ENCODE measurements around the gene UBAC1.
"Not testable (repeated sequence)": the region's sequence is repeated elsewhere in the genome, so short reads cannot be mapped to it uniquely, and the experiment has no call there.

The UBAC1 gene

GRCh38 chr9:135920973-135921585, 40.1 kb downstream of the UBAC1 start:
- TF ChIP-seq MAX (IDR thresholded peaks at IDR 0.05; ENCODE audit: low read depth, low read length), result no peak
- no peak for TF ChIP-seq POLR2A (IDR thresholded peaks at IDR 0.05; ENCODE audit: extremely low read depth, insufficient read length)
- no peak for TF ChIP-seq MYC (IDR thresholded peaks at IDR 0.05; ENCODE audit: low read depth, low read length)
- no peak for TF ChIP-seq CTCF (IDR thresholded peaks at IDR 0.05; ENCODE audit: low read depth, low read length)
- no peak for DNase-seq (ENCODE audit: low read depth)
- H3K4me3 ChIP-seq (ENCODE audit: low read depth, low read length), result no peak overlapping the region

- no peak overlapping the region for H3K4me3 ChIP-seq (ENCODE audit: low read depth, low read length)
- no peak for DNase-seq (ENCODE audit: low read depth)
- TF ChIP-seq POLR2A (IDR thresholded peaks at IDR 0.05; ENCODE audit: extremely low read depth, insufficient read length), result no peak
- no peak for TF ChIP-seq CTCF (IDR thresholded peaks at IDR 0.05; ENCODE audit: low read depth, low read length)
- TF ChIP-seq MYC (IDR thresholded peaks at IDR 0.05; ENCODE audit: low read depth, low read length), result no peak
- no peak for TF ChIP-seq MAX (IDR thresholded peaks at IDR 0.05; ENCODE audit: low read depth, low read length)
Measured at GRCh38 chr9:135920256-135920930, 40.8 kb downstream of the UBAC1 start.

- no peak for DNase-seq (ENCODE audit: low read depth)
- no peak overlapping the region for H3K4me3 ChIP-seq (ENCODE audit: low read depth, low read length)
- TF ChIP-seq MAX (IDR thresholded peaks at IDR 0.05; ENCODE audit: low read depth, low read length) (no peak), POLR2A (IDR thresholded peaks at IDR 0.05; ENCODE audit: extremely low read depth, insufficient read length) (no peak), MYC (IDR thresholded peaks at IDR 0.05; ENCODE audit: low read depth, low read length) (no peak), CTCF (IDR thresholded peaks at IDR 0.05; ENCODE audit: low read depth, low read length) (no peak)
Measured at GRCh38 chr9:135919318-135919890, 41.8 kb downstream of the UBAC1 start.

GRCh38 chr9:135916227-135916626, 44.9 kb downstream of the UBAC1 start:
- not testable (repeated sequence) for DNase-seq (ENCODE audit: low read depth); H3K4me3 ChIP-seq (ENCODE audit: low read depth, low read length)

GRCh38 chr9:135914921-135915320, 46.3 kb downstream of the UBAC1 start:
- DNase-seq (ENCODE audit: low read depth), result no peak
- TF ChIP-seq MYC (IDR thresholded peaks at IDR 0.05; ENCODE audit: low read depth, low read length), result no peak
- H3K4me3 ChIP-seq (ENCODE audit: low read depth, low read length), result no peak overlapping the region

GRCh38 chr9:135911233-135911632, 49.9 kb downstream of the UBAC1 start:
- not testable (repeated sequence) for DNase-seq (ENCODE audit: low read depth); H3K4me3 ChIP-seq (ENCODE audit: low read depth, low read length)

GRCh38 chr9:135910757-135911156, 50.4 kb downstream of the UBAC1 start:
- TF ChIP-seq POLR2A (IDR thresholded peaks at IDR 0.05; ENCODE audit: extremely low read depth, insufficient read length) (no peak), MAX (IDR thresholded peaks at IDR 0.05; ENCODE audit: low read depth, low read length) (no peak), CTCF (IDR thresholded peaks at IDR 0.05; ENCODE audit: low read depth, low read length) (no peak), MYC (IDR thresholded peaks at IDR 0.05; ENCODE audit: low read depth, low read length) (no peak)
- no peak for DNase-seq (ENCODE audit: low read depth)

More at GRCh38 chr9:135910757-135911156, 50.4 kb downstream of the UBAC1 start:
- H3K4me3 ChIP-seq (ENCODE audit: low read depth, low read length), result no peak overlapping the region
